Caco-2 (cell line): ENCODE data around the gene PTDSS2. TPM values are rescaled to one million over a fixed set of nuclear protein-coding genes. Genes with fewer than 3 reads are reported as not detected.

Experiments used
- BruUV-seq: library from RNA; stranded (reverse); fragments of 400-500 nt; replicated peaks from 2 replicates; lab custom pipeline; 2021; lab: Mats Ljungman, UMichigan
- CTCF ChIA-PET: fragments of 300-600 bp; sonication (Branson Sonifier 250); formaldehyde crosslinking; loops from one replicate; lab custom pipeline; 2022; ENCODE audit warnings: antibody characterized with exemption; lab: Charles Lee
- POLR2A ChIA-PET: fragments of 300-600 bp; sonication (Branson Sonifier 250); formaldehyde crosslinking; loops from one replicate; lab custom pipeline; 2022; ENCODE audit warnings: antibody characterized with exemption; lab: Charles Lee
- DNase-seq, 2 experiments: peaks; one replicate each; pipeline versions ENCODE4 v3.0.0 to v3.0.0-alpha.2; 2020 to 2022
- H3K27me3 ChIP-seq: replicated peaks from 2 replicates; pipeline ENCODE4 v1.6.0; 2011; ENCODE audit warnings: low read length; ENCODE audit not compliant: control insufficient read depth, insufficient read depth
- H3K36me3 ChIP-seq: 2 replicates; pipeline ENCODE4 v1.5.1; 2011; ENCODE audit warnings: low read length; ENCODE audit not compliant: control insufficient read depth, insufficient read depth
- H3K4me1 ChIP-seq: fragments of 250-450 bp; sonication (Bioruptor Pico); 2 replicates; pipeline ENCODE4 v1.5.1; 2020; ENCODE audit warnings: mild to moderate bottlenecking
- H3K4me3 ChIP-seq: 2 replicates; pipeline ENCODE4 v1.5.1; 2011; ENCODE audit warnings: low read depth, mild to moderate bottlenecking, control low read depth, low read length
- H3K9me3 ChIP-seq: fragments of 250-450 bp; sonication (Bioruptor Pico); 2 replicates; pipeline ENCODE4 v1.5.1; 2020; ENCODE audit warnings: mild to moderate bottlenecking, moderate library complexity
- H3K27ac Mint-ChIP-seq: one replicate; pipeline ENCODE4 v1.8.0; 2022; ENCODE audit warnings: mixed read lengths; ENCODE audit not compliant: unreplicated experiment
- H3K27me3 Mint-ChIP-seq: one replicate; pipeline ENCODE4 v1.8.0; 2022; ENCODE audit warnings: mixed read lengths; ENCODE audit not compliant: insufficient read depth, unreplicated experiment
- H3K36me3 Mint-ChIP-seq: one replicate; pipeline ENCODE4 v1.8.0; 2022; ENCODE audit warnings: mild to moderate bottlenecking, mixed read lengths; ENCODE audit not compliant: insufficient read depth, unreplicated experiment
- H3K4me1 Mint-ChIP-seq: one replicate; pipeline ENCODE4 v1.8.0; 2022; ENCODE audit warnings: low read depth, mixed read lengths; ENCODE audit not compliant: unreplicated experiment
- H3K4me3 Mint-ChIP-seq: one replicate; pipeline ENCODE4 v1.8.0; 2022; ENCODE audit warnings: mild to moderate bottlenecking, moderate library complexity, mixed read lengths; ENCODE audit not compliant: unreplicated experiment
- H3K9me3 Mint-ChIP-seq: one replicate; pipeline ENCODE4 v1.8.0; 2022; ENCODE audit warnings: mixed read lengths; ENCODE audit not compliant: unreplicated experiment
- CTCF ChIP-seq, 2 experiments: fragments of 200-600 bp in 1 of 2; IDR thresholded peaks; 1 replicate in 1 of 2; 2 replicates in 1 of 2; pipeline versions ENCODE4 v1.5.1 to v1.8.0; 2011 to 2022; ENCODE audit warnings: antibody characterized with exemption in 1 of 2, control low read depth in 1 of 2, inconsistent platforms in 1 of 2, low read depth in 1 of 2, low read length in 1 of 2, mild to moderate bottlenecking in 1 of 2, moderate library complexity in 1 of 2; ENCODE audit not compliant: insufficient read depth in 1 of 2, severe bottlenecking in 1 of 2, unreplicated experiment in 1 of 2
- intact Hi-C: fragments of 100-400 bp; cut with micrococcal nuclease; formaldehyde crosslinking; loops from one replicate; pipeline ENCODE4 v1.10.0; 2022; ENCODE audit not compliant: unreplicated experiment
- total RNA-seq: library from RNA; stranded (reverse); gene quantifications from 2 replicates; pipeline ENCODE4 v1.2.3, GENCODE V29; 2022

PTDSS2 gene
- total RNA-seq, 1 experiment from 2014 or later: 44.3 TPM

GRCh38 chr11:497565-498296 is 47.7 kb downstream of the PTDSS2 start:
- Mint-ChIP-seq H3K9me3 (no peaks in the 10 kb centered on the region), H3K36me3 (peaks cover 92% of the 10 kb centered on the region), H3K4me3 (peak overlapping the region; percentile 30), H3K27me3 (no peaks in the 10 kb centered on the region), H3K4me1 (no peaks in the 10 kb centered on the region), H3K27ac (peak overlapping the region; percentile 69)
- DNase-seq: no peak
- CTCF ChIA-PET: interaction anchor here (0.5 kb wide), 1 partner anchor 645 kb away, joined by 3 read pairs; no protein-coding TSS in a partner anchor
- no peak for TF ChIP-seq CTCF (IDR thresholded peaks at IDR 0.05; ENCODE audit: insufficient read depth in 1 of 2, low read depth in 1 of 2, low read length in 1 of 2, severe bottlenecking in 1 of 2, unreplicated experiment in 1 of 2)
- no peak overlapping the region for H3K4me3 ChIP-seq
- no peaks in the 10 kb centered on the region for H3K27me3 ChIP-seq
- no TSS peak for BruUV-seq
- H3K4me1 ChIP-seq: no peaks in the 10 kb centered on the region
- H3K9me3 ChIP-seq: no peaks in the 10 kb centered on the region
- intact Hi-C loops: no loop called here
- POLR2A ChIA-PET: no interaction called here
- peaks cover 10% of the 10 kb centered on the region for H3K36me3 ChIP-seq

GRCh38 chr11:498297-499181 is 48.5 kb downstream of the PTDSS2 start:
- intact Hi-C loops: no loop called here
- ChIA-PET POLR2A (interaction anchor here (0.6 kb wide), 1 partner anchor 12 kb away, joined by 3 read pairs; no protein-coding TSS in a partner anchor), CTCF (interaction anchor here (0.5 kb wide), 1 partner anchor 644 kb away, joined by 3 read pairs; no protein-coding TSS in a partner anchor)
- Histone ChIP-seq H3K36me3 (peaks cover 10% of the 10 kb centered on the region), H3K4me1 (no peaks in the 10 kb centered on the region), H3K27me3 (no peaks in the 10 kb centered on the region), H3K9me3 (no peaks in the 10 kb centered on the region), H3K4me3 (no peak overlapping the region)
- Mint-ChIP-seq H3K4me1 (no peaks in the 10 kb centered on the region), H3K27ac (no peak overlapping the region), H3K4me3 (no peak overlapping the region), H3K36me3 (peaks cover 84% of the 10 kb centered on the region), H3K9me3 (no peaks in the 10 kb centered on the region), H3K27me3 (no peaks in the 10 kb centered on the region)
- no TSS peak for BruUV-seq
- no peak for TF ChIP-seq CTCF (IDR thresholded peaks at IDR 0.05; ENCODE audit: insufficient read depth in 1 of 2, low read depth in 1 of 2, low read length in 1 of 2, severe bottlenecking in 1 of 2, unreplicated experiment in 1 of 2)
- no peak for DNase-seq
